Astrocyte of the spinal cord (primary cell): ENCODE data around the gene TRPM2.

Source experiments
- DNase-seq: peaks from one replicate; pipeline ENCODE4 v3.0.0; 2011; ENCODE audit warnings: low read depth, low spot score
- H3K4me3 ChIP-seq: 2 replicates; pipeline ENCODE4 v1.5.1; 2011; ENCODE audit warnings: low read depth, mild to moderate bottlenecking, low read length, moderate library complexity
- CTCF ChIP-seq: IDR thresholded peaks from 2 replicates; pipeline ENCODE4 v1.5.1; 2012; ENCODE audit warnings: low read depth, mild to moderate bottlenecking, low read length, inconsistent platforms
- in situ Hi-C: cut with HindIII; loops from 2 replicates; pipeline ENCODE4 v1.10.0; 2017; ENCODE audit warnings: low sequenced_read_pairs

Gene TRPM2

GRCh38 chr21:44458971-44459711 lies 105.7 kb downstream of the TRPM2 start:
- H3K4me3 ChIP-seq = no peak overlapping the region
- no peak for DNase-seq
- in situ Hi-C loops = no loop called here
- no peak for TF ChIP-seq CTCF

GRCh38 chr21:44459712-44460440 lies 106.5 kb downstream of the TRPM2 start:
- no peak for TF ChIP-seq CTCF
- H3K4me3 ChIP-seq = no peak overlapping the region
- DNase-seq = no peak
- in situ Hi-C loops = no loop called here

GRCh38 chr21:44460441-44460755 lies 107.0 kb downstream of the TRPM2 start:
- in situ Hi-C loops = no loop called here
- no peak overlapping the region for H3K4me3 ChIP-seq
- no peak for DNase-seq
- TF ChIP-seq CTCF = no peak

GRCh38 chr21:44461005-44461404 lies 107.6 kb downstream of the TRPM2 start:
- no peak for TF ChIP-seq CTCF
- in situ Hi-C loops = no loop called here

GRCh38 chr21:44461464-44462001 lies 108.1 kb downstream of the TRPM2 start:
- no peak overlapping the region for H3K4me3 ChIP-seq
- in situ Hi-C loops = no loop called here
- no peak for DNase-seq
- no peak for TF ChIP-seq CTCF

More at GRCh38 chr21:44461005-44461404, 107.6 kb downstream of the TRPM2 start:
- DNase-seq = no peak
- H3K4me3 ChIP-seq = no peak overlapping the region

- TF ChIP-seq CTCF = no peak
- no peak for DNase-seq
- no peak overlapping the region for H3K4me3 ChIP-seq
- in situ Hi-C loops = no loop called here
Observed at GRCh38 chr21:44462086-44462833, 108.8 kb downstream of the TRPM2 start.
